H1 (cell line): ENCODE data around the gene SNX20. TPM values are rescaled to one million over a fixed set of nuclear protein-coding genes. Genes with fewer than 3 reads are reported as not detected.

Experiments used
- CTCF ChIA-PET: fragments of 300-600 bp; sonication (Branson Sonifier 250); formaldehyde crosslinking; loops from one replicate; lab custom pipeline; 2021; ENCODE audit not compliant: partially characterized antibody; lab: Charles Lee
- POLR2A ChIA-PET: fragments of 300-600 bp; sonication (Branson Sonifier 250); formaldehyde crosslinking; loops from one replicate; lab custom pipeline; 2021; ENCODE audit warnings: inconsistent platforms; ENCODE audit not compliant: partially characterized antibody; lab: Charles Lee
- DNase-seq, 2 experiments: peaks; one replicate each; pipeline versions ENCODE4 v3.0.0 to v3.0.0-alpha.2; 2010 to 2022; ENCODE audit warnings: low spot score in 2 of 2, low read depth in 1 of 2, mixed read lengths in 1 of 2
- FAIRE-seq: peaks from 2 replicates; lab custom pipeline; 2011; peaks lifted over from hg19 to GRCh38; lab: Jason Lieb, UNC
- H2AFZ ChIP-seq: 2 replicates; pipeline ENCODE4 v1.8.1; 2012; ENCODE audit warnings: low read length, inconsistent platforms
- H2AK5ac ChIP-seq: 2 replicates; pipeline ENCODE4 v1.6.1; 2013; ENCODE audit warnings: low read depth, low read length
- H2BK120ac ChIP-seq: replicated peaks from 2 replicates; pipeline ENCODE3; 2013; ENCODE audit warnings: low read depth, low read length, inconsistent platforms
- H2BK12ac ChIP-seq: 2 replicates; pipeline ENCODE4 v1.6.1; 2013; ENCODE audit warnings: low read depth, low read length
- H2BK15ac ChIP-seq: 2 replicates; pipeline ENCODE4 v1.6.1; 2013; ENCODE audit warnings: low read length
- H2BK20ac ChIP-seq: 2 replicates; pipeline ENCODE4 v1.6.1; 2013; ENCODE audit warnings: low read length
- H2BK5ac ChIP-seq: 2 replicates; pipeline ENCODE4 v1.6.1; 2013; ENCODE audit warnings: low read depth, low read length
- H3K14ac ChIP-seq: 2 replicates; pipeline ENCODE4 v1.6.1; 2013; ENCODE audit warnings: inconsistent platforms; ENCODE audit not compliant: insufficient read length
- H3K18ac ChIP-seq: 2 replicates; pipeline ENCODE4 v1.6.1; 2013; ENCODE audit warnings: low read length; ENCODE audit errors: extremely low read depth
- H3K23ac ChIP-seq: 2 replicates; pipeline ENCODE4 v1.6.1; 2013; ENCODE audit warnings: inconsistent platforms; ENCODE audit not compliant: insufficient read length
- H3K23me2 ChIP-seq: 2 replicates; pipeline ENCODE4 v1.6.1; 2013; ENCODE audit warnings: low read depth, low read length
- H3K27ac ChIP-seq: 2 replicates; pipeline ENCODE4 v1.6.1; 2011; ENCODE audit warnings: low read depth, low read length, inconsistent platforms
- H3K27me3 ChIP-seq, 4 experiments: replicated peaks in 1 of 4; 1 replicate in 1 of 4; 2 replicates in 3 of 4; pipeline versions ENCODE4 v1.6.1 to v1.8.1; 2011 to 2013; ENCODE audit warnings: low read length in 3 of 4, mild to moderate bottlenecking in 3 of 4, inconsistent platforms in 2 of 4, mixed read lengths in 2 of 4, moderate library complexity in 1 of 4; ENCODE audit not compliant: control insufficient read depth in 3 of 4, insufficient read depth in 3 of 4; ENCODE audit errors: extremely low read depth in 1 of 4
- H3K36me3 ChIP-seq, 4 experiments: 2 replicates each; pipeline versions ENCODE4 v1.6.1 to v1.8.1; 2011 to 2013; ENCODE audit warnings: mild to moderate bottlenecking in 4 of 4, low read length in 3 of 4, moderate library complexity in 2 of 4, control low read depth in 1 of 4, inconsistent platforms in 1 of 4; ENCODE audit not compliant: insufficient read depth in 4 of 4, control insufficient read depth in 2 of 4
- H3K4ac ChIP-seq: replicated peaks from 2 replicates; pipeline ENCODE3; 2013; ENCODE audit warnings: low read length, low read depth, mixed read lengths, inconsistent platforms; ENCODE audit not compliant: insufficient read length
- H3K4me1 ChIP-seq, 4 experiments: replicated peaks in 1 of 4; 1 replicate in 1 of 4; 2 replicates in 3 of 4; pipeline versions ENCODE4 v1.6.1 to v1.8.1; 2011 to 2013; ENCODE audit warnings: low read length in 3 of 4, inconsistent platforms in 2 of 4, mixed read lengths in 1 of 4; ENCODE audit not compliant: insufficient read depth in 4 of 4, control insufficient read depth in 3 of 4
- H3K4me2 ChIP-seq, 2 experiments: 2 replicates each; pipeline versions ENCODE4 v1.6.1 to v1.8.1; 2011 to 2013; ENCODE audit warnings: low read depth in 2 of 2, low read length in 2 of 2, control low read depth in 1 of 2, inconsistent platforms in 1 of 2, mild to moderate bottlenecking in 1 of 2; ENCODE audit not compliant: insufficient read depth in 1 of 2
- H3K4me3 ChIP-seq, 4 experiments: fragments of 200-600, 300-600 bp in 1 of 4; sonication (generic), shearing (Covaris generic), sonication (Bioruptor Twin) in 1 of 4; 2 replicates each; pipeline versions ENCODE4 v1.5.1 to v1.8.1; 2011 to 2016; ENCODE audit warnings: low read length in 4 of 4, low read depth in 3 of 4, control low read depth in 2 of 4, inconsistent platforms in 2 of 4, mild to moderate bottlenecking in 2 of 4, mixed read lengths in 1 of 4, moderate library complexity in 1 of 4; ENCODE audit not compliant: insufficient read depth in 2 of 4; ENCODE audit errors: extremely low read depth in 1 of 4
- H3K56ac ChIP-seq: replicated peaks from 2 replicates; pipeline ENCODE3; 2013; ENCODE audit warnings: low read depth, mild to moderate bottlenecking, mixed read lengths, low read length, inconsistent platforms; ENCODE audit not compliant: insufficient read length
- H3K79me1 ChIP-seq: 2 replicates; pipeline ENCODE4 v1.6.1; 2013; ENCODE audit warnings: low read depth, low read length, control low read depth
- H3K79me2 ChIP-seq, 2 experiments: 2 replicates each; pipeline versions ENCODE4 v1.6.1 to v1.8.1; 2012 to 2013; ENCODE audit warnings: low read length in 2 of 2, mild to moderate bottlenecking in 2 of 2, inconsistent platforms in 1 of 2; ENCODE audit not compliant: insufficient read depth in 2 of 2, control insufficient read depth in 1 of 2
- H3K9ac ChIP-seq, 4 experiments: replicated peaks in 1 of 4; 1 replicate in 1 of 4; 2 replicates in 3 of 4; pipeline versions ENCODE4 v1.6.1 to v1.8.1; 2011 to 2013; ENCODE audit warnings: low read depth in 3 of 4, low read length in 3 of 4, control low read depth in 2 of 4, mild to moderate bottlenecking in 2 of 4, moderate library complexity in 2 of 4, inconsistent platforms in 1 of 4; ENCODE audit errors: extremely low read depth in 1 of 4
- H3K9me3 ChIP-seq, 2 experiments: 2 replicates each; pipeline versions ENCODE4 v1.6.1 to v1.8.1; 2012 to 2013; ENCODE audit warnings: mild to moderate bottlenecking in 2 of 2, moderate library complexity in 2 of 2, control low read depth in 1 of 2, inconsistent platforms in 1 of 2, low read depth in 1 of 2, low read length in 1 of 2, mixed read lengths in 1 of 2; ENCODE audit not compliant: insufficient read depth in 2 of 2
- H4K20me1 ChIP-seq, 2 experiments: replicated peaks in 1 of 2; 2 replicates each; pipeline versions ENCODE3 to v1.8.1; 2011 to 2013; ENCODE audit warnings: inconsistent platforms in 2 of 2, low read length in 2 of 2, mild to moderate bottlenecking in 1 of 2; ENCODE audit not compliant: insufficient read depth in 2 of 2, control insufficient read depth in 1 of 2
- H4K5ac ChIP-seq: 2 replicates; pipeline ENCODE4 v1.6.1; 2013; ENCODE audit warnings: low read length, low read depth, mixed read lengths, inconsistent platforms; ENCODE audit not compliant: insufficient read length
- H4K8ac ChIP-seq: 2 replicates; pipeline ENCODE4 v1.8.0; 2013; ENCODE audit warnings: mild to moderate bottlenecking, moderate library complexity, low read length, inconsistent platforms; ENCODE audit not compliant: insufficient read depth; ENCODE audit errors: extremely low read depth
- H4K91ac ChIP-seq: replicated peaks from 2 replicates; pipeline ENCODE3; 2013; ENCODE audit warnings: low read length, mixed read lengths, inconsistent platforms; ENCODE audit not compliant: insufficient read length
- WGBS, 2 experiments: shearing (Covaris generic) in 1 of 2; methylation state at CpG; one replicate each; pipeline versions ENCODE4 v1.1.6 to v1.1.7; 2013 to 2015; ENCODE audit warnings: low lambda C conversion rate in 2 of 2, mixed read lengths in 2 of 2, inconsistent platforms in 1 of 2, low coverage in 1 of 2, missing lambda C conversion rate in 1 of 2; ENCODE audit not compliant: insufficient replicate concordance in 2 of 2, insufficient coverage in 1 of 2, insufficient read length in 1 of 2; ENCODE audit errors: extremely low coverage in 1 of 2, missing lambda C conversion rate in 1 of 2; 5-methylcytosine and 5-hydroxymethylcytosine counted together
- polyA plus RNA-seq, 7 experiments: library from polyadenylated mRNA; depleted of rRNA in 3 of 7; stranded (reverse) in 5 of 7; unstranded in 2 of 7; fragments of >200 nt in 5 of 7; fragments of 200-250 nt in 2 of 7; gene quantifications; 1 replicate in 5 of 7; 2 replicates in 1 of 7; 4 replicates in 1 of 7; pipeline versions ENCODE4 v1.2.1 to v1.2.3, GENCODE V29; 2011 to 2013; ENCODE audit warnings: missing spikeins in 2 of 7, mixed read lengths in 2 of 7
- total RNA-seq: library from RNA; stranded (reverse); fragmentation: NEBNext Ultra II Directional; extraction: Animal tissue kit (Norgen Biotek cat#: 25700); gene quantifications from 2 replicates; pipeline ENCODE4 v1.2.1, GENCODE V29; 2021

SNX20 gene
- total and polyA plus RNA-seq, 2 of the 8 experiments (the other 6 are each of a cell fraction or from before 2014, with no cell fraction given), result not detected

DNA sequence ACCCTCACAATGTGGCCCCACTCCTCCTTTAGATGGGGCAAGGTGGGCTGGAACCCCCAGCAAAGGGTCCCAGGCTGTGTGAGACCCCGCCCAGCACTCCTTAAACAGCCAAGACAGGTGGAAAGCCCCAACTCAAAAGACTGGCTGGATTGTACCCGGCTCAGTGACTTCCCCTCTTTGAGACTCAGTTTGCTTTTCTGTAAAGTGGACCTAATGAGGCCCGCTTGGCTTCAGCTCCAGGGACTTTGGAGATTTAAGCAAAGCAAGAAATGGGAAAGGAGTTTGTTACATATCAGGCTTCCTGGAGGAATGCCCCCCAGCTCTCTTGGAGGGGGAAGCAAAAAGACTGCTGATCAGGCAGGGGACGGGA is 39.3 kb downstream of the SNX20 start:
- no peak overlapping the region for H4K5ac ChIP-seq
- no peak overlapping the region for H3K23ac ChIP-seq
- no peaks in the 10 kb centered on the region for H3K79me2 ChIP-seq
- no peak overlapping the region for H3K4me3 ChIP-seq
- no peak overlapping the region for H2BK5ac ChIP-seq
- no peaks in the 10 kb centered on the region for H3K36me3 ChIP-seq
- no peak overlapping the region for H3K4ac ChIP-seq
- ChIA-PET POLR2A (no interaction called here), CTCF (interaction anchor here (0.6 to 3.3 kb wide), 8 partner anchors 14 to 369 kb away, joined by 3 to 15 read pairs (median 4); no protein-coding TSS in a partner anchor)
- no peak overlapping the region for H3K18ac ChIP-seq
- H2BK120ac ChIP-seq, result no peak overlapping the region
- peaks cover 0 to 2% (median under 1%) of the 10 kb centered on the region in 4 experiments; a peak in 3 of 7 replicates for H3K27me3 ChIP-seq
- no peak overlapping the region for H3K27ac ChIP-seq
- H3K9me3 ChIP-seq, result no peaks in the 10 kb centered on the region
- no peak overlapping the region for H3K9ac ChIP-seq
- H2AK5ac ChIP-seq, result no peak overlapping the region
- no peak overlapping the region for H3K56ac ChIP-seq
- no peak overlapping the region for H4K91ac ChIP-seq
- peaks cover 0 to 5% (median 0%) of the 10 kb centered on the region in 4 experiments; a peak in 2 of 7 replicates for H3K4me1 ChIP-seq
- no peak overlapping the region for H2AFZ ChIP-seq
- H2BK20ac ChIP-seq, result no peak overlapping the region
- H3K23me2 ChIP-seq, result no peaks in the 10 kb centered on the region
- DNase-seq (no peak), FAIRE-seq (no peak)
- H3K79me1 ChIP-seq, result no peaks in the 10 kb centered on the region
- no peak overlapping the region for H3K4me2 ChIP-seq
- no peak overlapping the region for H2BK12ac ChIP-seq
- no peak overlapping the region for H3K14ac ChIP-seq
- H4K20me1 ChIP-seq, result no peaks in the 10 kb centered on the region
- H2BK15ac ChIP-seq, result no peak overlapping the region
- 94% methylated on average over 4 of the region's 4 CpGs; no CpG with 5 or more reads in 1 of the 2 experiments for WGBS, 2 experiments
- H4K8ac ChIP-seq, result peak overlapping the region; percentile 8; the same call in 1 of the 2 replicates
